CD4-positive, alpha-beta T cell treated with Interleukin-4 for 1 hour (primary cell): ENCODE measurements around the gene SND1.
"Not testable (repeated sequence)": the region's sequence is repeated elsewhere in the genome, so short reads cannot be mapped to it uniquely, and the experiment has no call there.

ENCODE experiments used
- DNase-seq, 2 donors: peaks; one replicate each; pipeline ENCODE4 v3.0.0-alpha.2; 2020 to 2022

The SND1 gene

DNA sequence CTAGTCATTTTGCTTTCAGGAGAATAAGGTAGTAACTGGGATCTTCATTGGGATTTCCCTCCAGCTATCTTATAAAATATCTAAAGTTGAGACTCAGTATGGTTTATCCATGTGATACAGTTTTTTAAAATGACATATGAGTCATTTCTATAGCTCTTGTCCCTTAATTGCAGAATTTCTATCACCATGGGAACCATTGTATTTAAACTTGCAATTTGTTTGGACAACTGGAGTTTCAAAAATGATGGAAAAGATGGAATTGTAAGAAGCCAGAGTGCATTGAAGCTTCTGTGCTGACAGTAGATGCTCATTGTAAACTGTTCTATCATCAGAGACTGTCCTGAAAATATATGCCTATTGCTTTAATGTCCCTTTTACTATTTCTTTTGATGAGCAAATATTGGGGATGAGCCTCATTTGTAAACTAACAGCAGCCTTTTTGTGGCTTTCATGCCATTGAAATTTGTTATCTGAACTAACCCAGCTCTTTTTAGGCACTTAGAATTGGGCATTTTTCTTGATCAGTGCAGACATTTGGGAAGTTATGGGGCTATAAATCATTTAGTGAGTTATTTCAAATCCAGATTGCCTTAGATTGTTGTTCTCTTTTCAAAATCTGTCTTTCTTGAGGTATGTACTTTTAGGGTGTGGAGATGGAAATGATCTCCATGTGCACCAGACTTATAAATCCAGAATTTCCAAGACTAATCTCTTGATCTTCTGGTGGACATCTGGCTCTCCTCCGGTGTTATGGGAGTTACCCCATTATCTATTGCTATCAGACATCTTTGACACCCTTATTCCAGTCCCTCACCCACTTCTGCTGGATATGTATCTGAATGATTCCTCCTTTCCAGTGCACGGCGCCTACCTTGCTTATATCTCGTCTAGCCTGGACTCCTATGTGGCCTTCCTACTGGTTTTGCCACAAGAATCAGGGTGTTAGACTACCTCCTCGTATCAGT, 159.0 kb downstream of the SND1 start:
- no peak for DNase-seq

DNA sequence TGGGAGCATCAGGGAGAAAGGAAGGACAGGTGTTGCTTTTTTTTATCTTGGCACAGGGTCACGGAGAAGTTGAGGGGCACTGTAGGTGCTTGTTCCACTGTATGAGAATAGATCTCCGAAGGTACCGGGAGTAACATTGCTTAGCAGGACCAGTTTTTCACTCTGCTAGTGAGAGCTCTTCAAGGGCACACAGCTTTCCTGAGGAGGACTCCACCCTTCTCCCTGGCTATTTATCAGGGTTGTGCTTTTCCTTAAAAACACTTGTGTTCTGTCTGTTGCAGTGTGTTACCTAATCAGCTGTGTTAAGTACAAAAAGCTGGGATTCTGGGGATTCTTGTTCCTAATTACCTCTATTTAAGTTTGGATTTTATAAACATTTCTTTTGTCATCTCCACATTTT, 160.5 kb downstream of the SND1 start:
- no peak for DNase-seq

DNA sequence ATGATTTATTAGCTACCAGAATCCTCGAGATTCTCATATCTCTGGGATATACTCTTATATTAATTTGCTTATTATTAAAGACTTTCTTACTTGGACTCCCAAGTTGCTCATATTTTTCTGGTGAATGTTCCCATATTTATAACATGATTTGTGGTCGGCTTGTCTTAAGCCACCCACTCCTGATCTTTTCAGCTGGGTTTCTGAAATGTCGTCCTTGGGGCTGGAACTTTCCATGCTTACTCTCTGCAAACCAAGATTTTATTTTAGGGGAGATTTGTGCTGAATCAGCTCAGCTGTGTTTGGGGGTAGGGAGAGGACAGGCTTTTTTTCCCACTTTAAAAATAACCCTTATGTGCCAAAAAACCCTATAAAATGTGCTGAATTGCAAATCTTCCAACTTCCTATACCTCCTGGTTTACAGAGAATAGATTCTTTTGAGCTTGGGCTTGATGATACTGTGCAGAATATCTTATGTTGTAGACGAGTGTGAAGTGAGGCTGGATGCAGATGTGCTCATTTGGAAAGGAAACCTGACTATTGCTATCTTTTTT, 162.1 kb downstream of the SND1 start:
- DNase-seq: no peak

DNA sequence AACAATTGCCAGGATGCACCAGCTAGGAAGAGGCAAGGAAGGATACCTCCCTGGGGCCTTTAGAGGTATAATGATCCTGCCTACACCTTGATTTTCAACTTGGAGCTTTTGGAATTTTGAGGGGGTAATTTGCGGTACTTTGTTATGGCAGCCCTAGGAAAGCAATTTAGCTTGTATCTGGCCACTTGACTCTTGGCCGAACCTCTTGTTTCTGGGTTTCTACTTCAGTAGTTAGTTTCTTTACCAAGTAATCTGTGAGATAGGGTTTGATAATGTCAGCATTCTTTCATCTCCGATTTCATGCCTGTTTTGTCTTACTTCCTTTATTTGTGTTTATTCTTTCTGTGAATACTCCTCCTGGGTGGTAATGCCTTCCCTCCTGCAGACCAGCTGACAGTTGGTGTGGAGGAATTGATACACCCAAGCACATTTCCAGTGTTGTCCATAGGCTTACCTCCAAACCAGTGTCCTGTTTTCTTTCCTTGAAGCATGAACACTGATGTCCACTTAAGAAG, 163.7 kb downstream of the SND1 start:
- DNase-seq: no peak

DNA sequence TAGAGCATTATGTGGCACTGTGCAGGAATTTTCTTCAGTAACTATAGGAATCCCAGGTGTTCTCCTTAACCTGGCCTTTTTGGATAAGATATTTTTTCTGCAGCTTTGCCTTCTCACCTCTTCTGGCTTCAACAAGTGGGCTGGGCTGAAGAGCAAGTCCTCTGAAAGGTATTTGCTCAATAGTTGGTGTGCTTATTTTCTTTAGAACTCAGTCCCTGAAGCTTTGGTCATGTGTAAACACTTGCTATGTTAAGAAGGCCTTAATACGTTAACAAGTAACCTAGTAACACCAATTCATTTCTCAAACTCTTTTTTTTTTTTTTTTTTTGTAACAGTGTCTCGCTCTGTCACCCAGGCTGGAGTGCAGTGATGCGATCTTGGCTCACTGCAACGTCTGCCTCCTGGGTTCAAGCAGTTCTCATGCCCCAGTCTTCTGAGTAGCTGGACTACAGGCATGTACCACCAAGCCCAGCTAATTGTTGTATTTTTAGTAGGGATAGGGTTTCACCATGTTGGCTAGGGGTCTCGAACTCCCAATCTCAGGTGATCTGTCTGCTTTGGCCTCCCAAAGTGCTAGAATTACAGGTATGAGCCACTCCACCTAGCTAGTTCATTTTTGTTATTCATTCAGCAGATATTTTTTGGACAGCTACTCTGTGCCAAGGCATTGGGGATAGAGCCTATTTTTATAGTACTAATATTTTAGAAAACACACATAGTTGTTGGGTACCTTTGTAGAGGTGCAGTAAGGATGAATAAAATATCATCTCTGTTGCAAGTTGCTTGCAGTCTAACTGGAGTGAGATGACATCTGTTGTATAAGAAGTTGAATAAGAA, 164.6 kb downstream of the SND1 start:
- no peak for DNase-seq

DNA sequence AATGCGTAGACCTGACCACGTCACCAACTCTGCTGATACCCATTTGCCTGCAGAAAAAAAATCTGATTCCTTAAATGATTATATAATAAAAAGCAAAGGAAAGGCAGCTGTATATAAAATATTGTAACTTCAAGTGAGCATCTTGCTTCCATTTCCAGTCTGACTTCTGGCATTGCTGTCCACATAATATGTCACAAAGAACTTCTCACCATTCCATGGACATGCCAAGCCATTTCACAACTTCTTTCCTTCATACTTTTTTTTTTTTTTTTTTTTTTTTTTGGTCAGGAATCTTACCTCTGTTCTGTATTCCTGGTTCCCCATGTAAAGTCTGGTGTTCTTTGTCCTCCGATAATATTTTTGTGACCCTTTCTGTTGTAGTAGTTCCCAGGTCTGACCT, 165.5 kb downstream of the SND1 start:
- DNase-seq: no peak

DNA sequence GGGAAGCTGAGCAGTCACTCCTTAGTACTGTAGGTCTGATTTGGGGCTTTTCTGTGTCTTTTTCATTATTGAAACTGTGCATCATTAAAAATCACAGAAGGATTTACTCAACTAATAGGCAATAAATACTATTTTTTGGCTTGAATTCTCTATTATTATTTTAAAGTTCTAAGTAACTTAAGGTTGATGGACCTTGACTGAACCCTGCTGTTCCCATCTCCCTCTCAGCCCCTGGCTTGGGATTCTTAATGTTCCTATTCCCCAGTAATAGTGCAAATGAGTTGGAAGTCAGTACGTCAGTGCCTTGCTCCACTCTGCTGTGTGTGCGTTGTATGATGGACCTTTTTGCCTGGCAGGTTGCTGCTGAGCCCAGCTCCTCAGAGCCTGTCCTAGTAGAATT, 166.3 kb downstream of the SND1 start:
- no peak for DNase-seq

DNA sequence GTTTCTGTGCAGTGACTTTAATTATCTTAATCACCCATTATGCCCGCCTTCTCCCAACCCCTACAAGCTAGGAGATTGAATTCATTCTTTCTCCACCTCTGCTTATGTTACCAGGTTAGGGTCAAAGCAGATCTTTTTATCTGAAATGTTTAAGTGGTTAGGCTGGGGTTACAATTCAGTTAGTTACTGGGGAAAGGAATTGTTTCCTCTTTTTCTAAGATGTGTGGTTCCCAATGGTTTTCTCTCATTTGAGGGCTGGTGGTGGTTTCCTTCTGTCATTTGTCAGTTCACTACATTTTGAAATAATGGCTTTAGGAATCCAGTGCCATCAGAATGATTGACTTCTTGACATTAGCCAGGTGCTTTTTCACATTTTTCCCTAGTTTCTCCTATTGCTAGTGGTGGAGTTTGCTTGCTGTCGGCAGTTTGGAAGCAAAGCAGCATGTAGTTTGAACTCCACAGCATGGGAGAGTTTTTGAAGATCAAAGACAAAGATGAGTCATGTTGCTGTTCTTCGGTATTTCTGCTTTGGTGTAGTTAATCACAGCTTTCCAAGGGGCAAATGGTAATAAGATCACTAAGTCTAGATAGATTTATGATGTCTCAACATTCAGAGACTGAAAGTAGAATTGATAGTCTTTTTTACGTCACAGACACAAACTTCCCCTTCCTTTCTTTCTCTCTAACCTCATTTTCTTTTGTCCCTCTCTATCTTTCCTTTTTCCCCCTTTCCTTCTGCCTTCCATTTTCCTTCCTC, 168.2 kb downstream of the SND1 start:
- DNase-seq: no peak

DNA sequence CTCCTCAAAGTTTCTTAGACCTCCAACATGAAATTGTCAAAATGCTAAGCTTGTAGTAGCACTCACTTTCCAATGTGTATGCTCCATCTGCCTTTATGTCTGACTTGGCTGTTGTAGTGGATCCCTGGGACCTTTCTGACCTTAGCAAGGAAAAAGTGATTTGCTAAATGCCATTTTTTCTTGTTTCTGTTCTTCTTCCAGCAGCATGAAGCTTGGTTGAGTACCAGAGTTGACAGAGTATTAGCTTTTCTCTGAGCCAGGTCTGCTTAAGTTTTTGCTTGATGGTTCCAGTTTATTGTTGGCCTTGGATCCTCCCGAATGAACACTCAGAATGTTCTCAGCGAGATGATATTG, 168.7 kb downstream of the SND1 start:
- no peak for DNase-seq

DNA sequence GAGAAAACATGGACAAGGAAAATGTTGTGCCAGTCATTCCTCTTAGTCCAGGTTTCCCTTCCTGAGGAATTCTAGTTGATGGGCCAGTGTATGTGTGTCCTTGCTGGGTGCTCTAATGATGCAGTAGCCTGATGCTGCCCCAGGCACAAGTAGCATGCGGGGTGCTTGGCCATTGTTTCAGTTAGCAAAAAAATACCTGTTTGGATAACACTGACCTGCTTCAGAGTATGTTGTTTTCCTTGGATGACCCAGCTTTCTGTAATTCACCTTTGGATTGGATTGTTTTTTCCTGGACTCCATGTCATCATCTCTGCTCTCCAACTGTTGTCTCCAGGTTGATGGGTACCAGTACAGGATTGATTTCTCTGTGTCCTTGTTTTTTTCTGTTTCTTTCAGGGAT, 169.2 kb downstream of the SND1 start:
- no peak for DNase-seq

DNA sequence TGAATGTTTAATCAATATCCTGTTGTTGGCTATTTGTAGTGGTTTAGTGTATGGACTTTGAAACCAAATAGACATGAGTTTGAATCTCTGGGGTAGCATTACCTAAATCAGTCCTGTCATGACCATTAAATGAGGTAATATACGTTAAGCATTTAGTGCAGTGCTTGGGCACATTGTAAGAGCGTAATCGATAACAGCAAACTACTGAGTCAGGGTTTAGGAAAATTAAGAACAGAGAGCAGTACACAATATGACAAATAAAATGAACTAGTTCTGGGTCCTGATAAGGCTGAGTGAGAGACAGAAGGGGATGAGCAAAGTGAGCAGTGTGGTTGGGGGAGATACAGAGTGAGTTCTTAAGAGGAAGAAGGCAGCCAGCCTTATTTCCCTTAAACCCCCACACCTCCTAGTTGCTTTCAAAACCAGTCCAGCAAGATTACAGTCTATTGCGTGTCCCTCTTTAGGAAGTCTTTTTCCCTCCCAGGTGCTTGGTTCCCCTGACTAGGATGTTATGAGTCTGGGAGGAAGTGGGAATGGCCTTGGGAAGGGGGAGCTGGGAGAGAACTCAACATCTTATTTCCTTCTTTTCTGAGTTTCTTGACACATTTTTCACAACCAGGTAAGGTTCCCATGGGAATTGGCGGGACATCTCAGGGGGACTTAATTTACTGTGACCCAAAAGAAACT, 171.0 kb downstream of the SND1 start:
- no peak for DNase-seq

DNA sequence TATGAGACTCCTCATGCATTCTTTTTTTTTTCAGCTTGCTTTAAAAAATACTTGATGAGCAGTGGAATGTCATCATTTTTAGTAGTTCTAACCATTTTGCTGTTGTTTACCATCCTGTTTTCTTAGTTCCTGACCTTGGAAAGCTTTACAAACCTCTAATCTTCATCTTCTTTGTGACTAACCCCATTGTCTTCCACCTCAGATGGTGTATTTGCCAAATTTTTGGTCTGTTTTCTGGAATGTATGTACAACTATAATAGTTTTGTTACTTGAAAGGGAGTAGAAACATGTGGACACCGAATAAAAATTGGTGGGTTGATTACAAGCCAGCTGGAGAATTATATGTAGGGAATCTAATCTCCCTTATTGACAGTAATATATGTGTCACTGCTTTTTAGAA, 172.7 kb downstream of the SND1 start:
- DNase-seq: no peak

DNA sequence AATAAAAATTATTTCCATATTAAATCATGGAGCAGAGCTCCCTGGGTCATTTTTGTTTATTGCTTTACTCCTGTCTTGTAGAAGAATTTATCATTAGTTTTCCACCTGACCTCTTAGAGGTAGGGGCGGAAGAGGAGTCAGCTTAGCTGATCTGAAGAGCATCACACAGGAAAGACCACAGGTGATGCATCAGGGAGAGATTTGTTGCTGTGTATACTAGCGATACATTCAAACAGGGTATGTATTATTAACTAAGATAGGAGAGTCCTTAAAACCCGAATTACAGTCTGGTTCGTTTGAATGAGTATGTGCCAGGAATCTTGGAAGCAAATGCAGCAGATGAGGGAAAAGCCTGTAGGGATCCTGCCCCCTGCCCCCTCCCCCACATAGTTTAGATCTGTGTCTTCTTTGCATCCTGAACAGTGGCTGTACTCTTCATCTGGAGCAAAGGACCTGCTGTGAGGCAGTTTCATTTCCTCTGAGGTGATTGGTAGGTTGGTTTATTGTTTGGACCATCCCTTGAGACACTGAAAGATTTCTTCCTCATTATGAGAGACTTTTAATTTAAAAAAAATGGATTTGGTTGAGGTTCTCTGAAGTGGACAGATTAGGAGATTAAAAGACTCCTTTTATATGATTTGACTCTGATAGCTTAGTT, 177.0 kb downstream of the SND1 start:
- DNase-seq: no peak

DNA sequence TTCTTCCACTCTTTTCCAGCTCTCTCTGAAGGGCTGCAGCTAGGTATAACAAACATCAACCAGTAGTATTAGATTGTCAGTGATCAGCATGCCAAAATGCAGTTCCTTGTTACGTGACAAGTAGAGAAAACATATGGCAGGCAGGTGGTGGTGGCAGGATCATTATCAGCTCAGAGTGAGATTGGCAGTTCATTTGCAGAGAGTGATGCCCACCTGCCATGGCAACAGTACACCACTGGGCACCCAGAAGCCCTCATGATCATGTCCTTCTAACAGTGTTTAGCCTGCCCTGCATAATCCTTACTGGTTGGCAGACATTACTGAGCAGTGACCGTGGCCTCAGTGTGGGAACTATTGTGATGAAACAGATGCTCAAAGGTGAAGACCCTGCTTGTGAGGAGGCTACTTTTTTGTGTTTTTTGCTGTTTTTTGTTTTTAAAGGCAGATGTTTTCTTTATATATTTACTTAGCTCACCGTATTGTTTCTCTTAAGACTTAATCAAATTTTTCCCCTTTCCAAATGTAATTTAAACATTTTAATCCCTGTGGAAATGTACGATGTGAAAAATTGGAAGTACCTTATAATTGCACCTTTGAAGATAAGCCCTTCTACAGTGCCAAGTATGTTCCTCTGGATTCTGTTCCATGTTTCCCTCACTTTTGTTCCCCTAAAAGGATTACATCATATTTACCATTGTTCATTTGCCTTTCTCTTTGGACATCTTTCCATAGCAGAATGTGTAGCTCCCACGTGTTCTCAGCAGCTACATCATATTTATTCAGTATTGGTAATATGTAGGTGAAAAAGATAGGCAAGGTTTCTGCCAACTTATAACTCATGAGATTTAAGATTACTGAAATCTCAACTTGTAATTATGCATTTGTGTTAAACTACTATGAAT, 179.6 kb downstream of the SND1 start:
- no peak for DNase-seq

DNA sequence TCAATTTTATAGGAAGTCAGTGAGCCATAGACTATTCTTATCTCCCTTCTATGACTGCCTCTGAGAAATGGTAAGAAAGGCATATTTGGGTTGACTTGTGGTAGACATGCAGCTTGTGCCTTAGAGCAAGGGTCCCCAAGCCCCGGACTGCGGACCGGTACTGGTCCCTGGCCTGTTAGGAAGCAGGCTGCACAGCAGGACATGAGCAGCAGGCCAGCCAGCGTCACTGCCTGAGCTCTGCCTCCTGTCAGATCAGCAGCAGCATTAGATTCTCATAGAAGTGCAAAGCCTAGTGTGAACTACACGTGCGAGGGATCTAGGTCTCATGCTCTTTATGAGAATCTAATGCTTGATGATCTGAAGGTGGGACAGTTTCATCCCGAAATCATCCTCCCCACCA, 180.6 kb downstream of the SND1 start:
- no peak for DNase-seq

DNA sequence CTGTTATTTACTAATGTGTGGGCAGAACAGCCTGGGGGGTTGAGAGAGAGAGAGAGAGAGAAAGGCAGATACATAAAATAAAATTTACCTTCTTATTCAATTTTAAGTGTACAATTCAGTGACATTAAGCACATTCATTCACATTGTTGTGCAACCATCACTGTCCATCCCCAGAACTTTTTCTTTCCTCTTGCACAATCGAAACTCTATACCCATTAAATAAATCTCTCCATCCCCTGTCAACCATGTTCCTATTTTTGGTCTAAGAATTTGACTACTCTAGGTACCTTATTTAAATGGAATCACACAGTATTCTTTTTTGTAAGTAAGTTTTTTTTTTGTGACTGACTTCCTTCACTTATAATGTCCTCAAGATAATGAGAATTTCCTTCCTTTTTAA, 181.6 kb downstream of the SND1 start:
- DNase-seq: no peak

DNA sequence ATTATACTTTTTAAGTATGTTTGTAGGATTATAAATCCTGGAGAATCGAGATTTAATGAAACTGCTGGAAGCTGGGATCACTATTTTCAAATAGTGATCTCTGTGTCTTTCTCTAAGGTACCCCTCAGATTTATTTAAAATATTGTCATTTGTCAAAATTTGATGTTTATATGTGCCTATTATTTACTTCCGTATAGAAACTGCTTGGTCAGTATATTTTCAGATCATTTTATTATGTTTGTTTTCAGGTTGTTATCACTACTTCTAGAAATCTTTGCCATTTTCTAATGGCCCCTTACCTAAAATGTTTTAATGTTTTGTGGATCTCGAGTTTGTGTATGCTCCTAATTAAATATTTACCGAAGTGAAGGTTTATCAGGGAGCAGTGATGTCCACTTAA, 183.7 kb downstream of the SND1 start:
- no peak for DNase-seq

DNA sequence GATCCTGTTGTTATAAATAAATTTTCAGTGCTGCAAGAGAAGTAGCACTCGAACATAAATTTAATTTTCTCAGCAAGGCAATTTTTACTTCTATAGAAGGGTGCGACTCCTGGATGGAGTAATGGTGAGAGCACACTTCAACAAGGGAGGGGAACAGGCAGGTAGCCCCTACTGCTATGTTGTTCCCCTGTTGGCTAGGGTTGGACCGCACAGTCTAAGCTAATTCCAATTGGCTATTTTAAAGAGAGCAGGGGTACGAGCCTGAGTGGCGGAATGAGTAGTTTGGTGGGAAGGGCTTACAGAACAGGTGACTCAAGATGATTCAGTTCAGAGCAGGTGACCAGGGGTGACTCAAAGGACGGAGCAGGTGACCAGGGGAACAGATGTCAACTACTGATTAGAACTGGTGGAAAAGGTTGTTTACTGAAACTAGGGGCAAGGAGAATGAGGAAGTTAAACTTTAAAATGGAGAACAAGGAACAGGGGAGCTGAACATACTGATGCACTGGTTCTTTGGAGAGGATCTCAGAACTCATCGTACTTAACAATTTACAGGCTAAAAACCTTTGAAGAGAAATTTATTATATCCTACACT, 185.9 kb downstream of the SND1 start:
- not testable (repeated sequence) for DNase-seq

DNA sequence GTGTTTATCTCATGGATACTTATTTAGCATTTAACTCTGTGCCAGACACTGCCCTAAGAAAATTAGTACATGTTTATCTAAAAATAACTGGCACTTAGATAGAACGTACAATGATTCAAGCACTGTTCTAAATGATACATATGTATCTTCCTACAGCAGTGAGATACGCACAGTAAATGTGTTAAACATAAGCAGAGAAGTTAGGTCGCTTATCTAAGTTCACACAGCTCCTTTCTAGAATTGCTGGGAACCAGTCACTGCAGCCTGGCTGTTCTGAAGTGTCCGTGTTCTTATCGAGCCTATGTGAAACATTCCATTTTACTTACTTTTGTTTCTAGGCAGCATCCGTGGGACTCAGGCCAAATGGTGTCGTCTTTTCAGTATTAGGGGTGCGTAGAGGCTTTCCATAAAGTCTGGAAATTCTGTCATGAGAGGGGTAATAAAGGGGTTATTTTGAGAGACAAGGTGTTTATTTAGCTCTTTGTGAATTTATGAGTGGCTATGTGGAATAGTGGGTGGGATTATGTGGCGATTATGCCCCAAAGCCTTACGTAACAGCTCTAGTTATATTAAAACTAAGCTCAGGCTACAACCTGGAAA, 186.9 kb downstream of the SND1 start:
- DNase-seq: no peak
